Measurements from ENCODE around the gene APOBR. TPM values are rescaled to one million over a fixed set of nuclear protein-coding genes. Genes with fewer than 3 reads are reported as not detected.

APOBR gene
- total and polyA plus RNA-seq, 2 donors (not counting 1 experiment from before 2014, with no cell fraction given): 0.81 to 2.6 TPM

DNA sequence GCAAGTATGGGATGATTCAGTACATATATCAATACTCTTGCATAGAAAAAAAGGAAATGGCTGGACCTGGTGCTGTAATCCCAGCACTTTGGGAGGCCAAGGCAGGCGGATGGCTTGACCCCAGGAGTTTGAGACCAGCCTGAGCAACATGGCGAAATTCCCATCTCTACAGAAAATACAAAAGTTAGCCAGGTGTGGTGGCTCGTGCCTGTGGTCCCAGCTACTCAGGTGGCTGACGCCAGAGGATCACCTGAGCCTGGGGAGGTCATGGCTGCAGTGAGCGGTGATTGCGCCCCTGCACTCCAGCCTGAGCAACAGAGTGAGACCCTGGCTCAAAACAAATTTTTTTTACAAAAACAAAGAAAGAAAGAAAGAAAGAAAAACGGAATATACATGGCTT lies 52.2 kb downstream of the APOBR start:
- CTCF ChIA-PET: interaction anchor here (0.6 kb wide), 1 partner anchor 31 kb away, joined by 3 read pairs; no protein-coding TSS in a partner anchor
- POLR2A ChIA-PET: no interaction called here
- H3K36me3 ChIP-seq (replicated peaks in 1 of 2; ENCODE audit: control extremely low read depth in 1 of 2, control insufficient read depth in 1 of 2, extremely low read depth in 1 of 2, insufficient read depth in 2 of 2, low read length in 1 of 2): no peaks in the 10 kb centered on the region

GRCh38 chr16:28548306-28548802 lies 53.9 kb downstream of the APOBR start:
- Mint-ChIP-seq H3K27me3 (peaks cover 14% of the 10 kb centered on the region), H3K27ac (no peak overlapping the region), H3K4me1 (peaks cover 3% of the 10 kb centered on the region), H3K9me3 (ENCODE audit: insufficient read depth) (no peaks in the 10 kb centered on the region), H3K4me3 (no peak overlapping the region)
- Histone ChIP-seq H3K4me2 (replicated peaks; ENCODE audit: low read depth, low read length, poor library complexity, severe bottlenecking) (no peak overlapping the region), H3K79me2 (ENCODE audit: control insufficient read depth, insufficient read depth, low read length) (no peaks in the 10 kb centered on the region), H3K9ac (ENCODE audit: low read length) (no peak overlapping the region), H2AFZ (ENCODE audit: insufficient read depth, low read depth, low read length, poor library complexity, severe bottlenecking) (no peak overlapping the region), H4K20me1 (ENCODE audit: control insufficient read depth, insufficient read depth, low read length, poor library complexity, severe bottlenecking) (no peaks in the 10 kb centered on the region), H3K27ac (ENCODE audit: low read length in 2 of 2) (no peak overlapping the region), H3K9me3 (ENCODE audit: control extremely low read depth in 1 of 3, control insufficient read depth in 2 of 3, insufficient read depth in 1 of 3, low read length in 2 of 3) (no peaks in the 10 kb centered on the region), H3K4me3 (ENCODE audit: control extremely low read depth in 1 of 5, extremely low read depth in 1 of 5, insufficient read depth in 1 of 5, low read depth in 2 of 5, low read length in 4 of 5) (no peak overlapping the region), H3K4me1 (ENCODE audit: control insufficient read depth in 2 of 2, insufficient read depth in 2 of 2, low read length in 2 of 2) (peaks cover 3% of the 10 kb centered on the region in 2 donors), H3K27me3 (replicated peaks in 1 of 4; ENCODE audit: control extremely low read depth in 1 of 4, control insufficient read depth in 3 of 4, insufficient read depth in 4 of 4, low read length in 3 of 4) (peaks cover 0 to 3% (median 0%) of the 10 kb centered on the region in 4 experiments), H3K36me3 (replicated peaks in 1 of 2; ENCODE audit: control extremely low read depth in 1 of 2, control insufficient read depth in 1 of 2, extremely low read depth in 1 of 2, insufficient read depth in 2 of 2, low read length in 1 of 2) (no peaks in the 10 kb centered on the region)
- intact Hi-C loops (cut with micrococcal nuclease): no loop called here
- ChIA-PET CTCF (no interaction called here), POLR2A (no interaction called here)
- TF ChIP-seq EZH2 (IDR thresholded peaks at IDR 0.05; ENCODE audit: borderline replicate concordance, insufficient read depth, low read depth, low read length, poor library complexity, severe bottlenecking) (no peak), CTCF (IDR thresholded peaks at IDR 0.05) (no peak)
- DNase-seq (no peak), ATAC-seq (ENCODE audit: low read depth) (no peak)
- whole genome bisulfite sequencing (ENCODE audit: insufficient coverage): 82% methylated on average over 7 of the region's 14 CpGs

More for the DNA sequence above, 52.2 kb downstream of the APOBR start:
- H2AFZ ChIP-seq (ENCODE audit: insufficient read depth, low read depth, low read length, poor library complexity, severe bottlenecking): no peak overlapping the region
- WGBS (ENCODE audit: insufficient coverage): 89% methylated on average over 4 of the region's 7 CpGs
- intact Hi-C loops (cut with micrococcal nuclease): no loop called here
- H3K27me3 Mint-ChIP-seq: peaks cover 22% of the 10 kb centered on the region
- no peak overlapping the region for H3K9ac ChIP-seq (ENCODE audit: low read length)
- no peak overlapping the region for H3K4me2 ChIP-seq (replicated peaks; ENCODE audit: low read depth, low read length, poor library complexity, severe bottlenecking)
- peaks cover 0 to 8% of the 10 kb centered on the region in 2 donors for H3K4me1 ChIP-seq (ENCODE audit: control insufficient read depth in 2 of 2, insufficient read depth in 2 of 2, low read length in 2 of 2)
- H3K4me3 ChIP-seq (ENCODE audit: control extremely low read depth in 1 of 5, extremely low read depth in 1 of 5, insufficient read depth in 1 of 5, low read depth in 2 of 5, low read length in 4 of 5): no peak overlapping the region
- H3K27ac ChIP-seq (ENCODE audit: low read length in 2 of 2): no peak overlapping the region
- H3K4me3 Mint-ChIP-seq: no peak overlapping the region
- DNase-seq (no peak), ATAC-seq (ENCODE audit: low read depth) (no peak)
- H3K27me3 ChIP-seq (replicated peaks in 1 of 4; ENCODE audit: control extremely low read depth in 1 of 4, control insufficient read depth in 3 of 4, insufficient read depth in 4 of 4, low read length in 3 of 4): peaks cover 0 to 3% (median 0%) of the 10 kb centered on the region in 4 experiments
- no peaks in the 10 kb centered on the region for H3K79me2 ChIP-seq (ENCODE audit: control insufficient read depth, insufficient read depth, low read length)
- TF ChIP-seq CTCF (IDR thresholded peaks at IDR 0.05) (no peak), EZH2 (IDR thresholded peaks at IDR 0.05; ENCODE audit: borderline replicate concordance, insufficient read depth, low read depth, low read length, poor library complexity, severe bottlenecking) (no peak)
- no peaks in the 10 kb centered on the region for H3K9me3 Mint-ChIP-seq (ENCODE audit: insufficient read depth)
- H3K4me1 Mint-ChIP-seq: peaks cover 9% of the 10 kb centered on the region
- H3K27ac Mint-ChIP-seq: no peak overlapping the region
- H4K20me1 ChIP-seq (ENCODE audit: control insufficient read depth, insufficient read depth, low read length, poor library complexity, severe bottlenecking): no peaks in the 10 kb centered on the region
- no peaks in the 10 kb centered on the region for H3K9me3 ChIP-seq (ENCODE audit: control extremely low read depth in 1 of 3, control insufficient read depth in 2 of 3, insufficient read depth in 1 of 3, low read length in 2 of 3)

Other genes starting within 250 kb of the APOBR start
- 1.2 and 1.3 TPM in 2 replicates for gene SBK1, start 202.1 kb upstream of the APOBR start, total RNA-seq
- 0.22 and 0.78 TPM in 2 replicates for gene SBK1, start 202.1 kb upstream of the APOBR start, polyA plus RNA-seq
- 5.8 and 6.2 TPM in 2 replicates for gene NPIPB6, start 131.1 kb upstream of the APOBR start, total RNA-seq
- 2.1 and 2.3 TPM in 2 replicates for gene NPIPB6, start 131.1 kb upstream of the APOBR start, polyA plus RNA-seq
- gene EIF3CL, start 90.8 kb upstream of the APOBR start, total RNA-seq: 73.8 and 77.9 TPM in 2 replicates
- 37.9 and 90.2 TPM in 2 replicates for gene EIF3CL, start 90.8 kb upstream of the APOBR start, polyA plus RNA-seq
- 0.30 and 0.58 TPM in 2 replicates for gene NPIPB7, start 22.3 kb upstream of the APOBR start, total RNA-seq
- 0.52 and 0.92 TPM in 2 replicates for gene NPIPB7, start 22.3 kb upstream of the APOBR start, polyA plus RNA-seq
- gene CLN3, start 2.6 kb upstream of the APOBR start, total RNA-seq: 37.7 and 40.2 TPM in 2 replicates
- 34.3 and 44.1 TPM in 2 replicates for gene CLN3, start 2.6 kb upstream of the APOBR start, polyA plus RNA-seq
- gene IL27, start 12.2 kb downstream of the APOBR start, total RNA-seq: not detected in 2 replicates
- 0.09 TPM in 1 of 2 replicates, not detected in the other for gene IL27, start 12.2 kb downstream of the APOBR start, polyA plus RNA-seq
- not detected in 2 replicates for gene NUPR1, start 44.3 kb downstream of the APOBR start, total RNA-seq
- not detected in 2 replicates for gene NUPR1, start 44.3 kb downstream of the APOBR start, polyA plus RNA-seq
- gene SGF29, start 59.3 kb downstream of the APOBR start, total RNA-seq: 52.5 and 52.9 TPM in 2 replicates
- gene SGF29, start 59.3 kb downstream of the APOBR start, polyA plus RNA-seq: 24.0 and 28.2 TPM in 2 replicates
- gene SULT1A2, start 102.4 kb downstream of the APOBR start, total RNA-seq: 0.32 and 0.36 TPM in 2 replicates
- gene SULT1A2, start 102.4 kb downstream of the APOBR start, polyA plus RNA-seq: 0.29 TPM in 1 of 2 replicates, not detected in the other
- 4.2 and 5.0 TPM in 2 replicates for gene SULT1A1, start 115.4 kb downstream of the APOBR start, total RNA-seq
- 5.0 and 7.1 TPM in 2 replicates for gene SULT1A1, start 115.4 kb downstream of the APOBR start, polyA plus RNA-seq
- gene NPIPB8, start 143.4 kb downstream of the APOBR start, total RNA-seq: 0.44 and 1.1 TPM in 2 replicates
- gene NPIPB8, start 143.4 kb downstream of the APOBR start, polyA plus RNA-seq: 0.04 and 0.22 TPM in 2 replicates
- gene EIF3C, start 216.8 kb downstream of the APOBR start, total RNA-seq: 353 and 372 TPM in 2 replicates
- 97.8 and 126 TPM in 2 replicates for gene EIF3C, start 216.8 kb downstream of the APOBR start, polyA plus RNA-seq

Measured in B cell (primary cell).